Measurements from ENCODE around the gene POLL.

POLL gene

GRCh38 chr10:101577121-101577871 is 10.8 kb downstream of the POLL start:
- no peak overlapping the region for H3K14ac ChIP-seq (ENCODE audit: low read length)
- WGBS (ENCODE audit: extremely low coverage, insufficient coverage, insufficient read length): no CpG with 5 or more reads among the region's 7 CpGs
- H4K8ac ChIP-seq (ENCODE audit: low read depth, low read length): no peak overlapping the region
- no peak overlapping the region for H2AK5ac ChIP-seq (ENCODE audit: low read length)
- no peak overlapping the region for H3K27ac ChIP-seq (ENCODE audit: low read depth, low read length)
- H3K9me3 ChIP-seq (ENCODE audit: insufficient read depth, low read depth, low read length): peaks cover 4% of the 10 kb centered on the region
- no peak overlapping the region for H3K23ac ChIP-seq (ENCODE audit: low read length)
- no peak overlapping the region for H3K4ac ChIP-seq (ENCODE audit: low read depth, low read length)
- no peak overlapping the region for H4K12ac ChIP-seq (ENCODE audit: low read depth, low read length)
- H3K4me3 ChIP-seq (ENCODE audit: low read depth, low read length): no peak overlapping the region
- no peak overlapping the region for H2BK120ac ChIP-seq (ENCODE audit: insufficient read depth, low read length, poor library complexity)
- no peak overlapping the region for H3K18ac ChIP-seq (ENCODE audit: low read length)
- no peak overlapping the region for H2AFZ ChIP-seq (ENCODE audit: insufficient read depth, low read length, poor library complexity)
- no peak for DNase-seq
- no peak overlapping the region for H3K9ac ChIP-seq (ENCODE audit: low read length)
- peaks cover 21 to 23% of the 10 kb centered on the region in 2 experiments for H3K36me3 ChIP-seq (ENCODE audit: control insufficient read depth in 1 of 2, insufficient read depth in 2 of 2, low read length in 2 of 2)
- no peak overlapping the region for H4K91ac ChIP-seq (ENCODE audit: low read depth, low read length)
- no peaks in the 10 kb centered on the region for H3K4me1 ChIP-seq (ENCODE audit: control insufficient read depth in 1 of 2, insufficient read depth in 2 of 2, low read length in 2 of 2)
- no peak overlapping the region for H2BK12ac ChIP-seq (ENCODE audit: low read length)
- no peaks in the 10 kb centered on the region for H3K79me1 ChIP-seq (ENCODE audit: low read length)
- H3K79me2 ChIP-seq (ENCODE audit: control insufficient read depth, insufficient read depth, low read length, poor library complexity): no peaks in the 10 kb centered on the region
- H3K27me3 ChIP-seq (ENCODE audit: insufficient read depth, low read length): no peaks in the 10 kb centered on the region
- no peak overlapping the region for H3K4me2 ChIP-seq (ENCODE audit: low read length)
- H2BK5ac ChIP-seq (ENCODE audit: low read depth, low read length, poor library complexity): no peak overlapping the region

GRCh38 chr10:101576211-101576863 is 11.7 kb downstream of the POLL start:
- Histone ChIP-seq H3K36me3 (ENCODE audit: control insufficient read depth in 1 of 2, insufficient read depth in 2 of 2, low read length in 2 of 2) (peaks cover 21% of the 10 kb centered on the region in 2 experiments), H3K4me3 (ENCODE audit: low read depth, low read length) (no peak overlapping the region), H3K18ac (ENCODE audit: low read length) (no peak overlapping the region), H3K9me3 (ENCODE audit: insufficient read depth, low read depth, low read length) (peaks cover 4% of the 10 kb centered on the region), H4K8ac (ENCODE audit: low read depth, low read length) (no peak overlapping the region), H2BK120ac (ENCODE audit: insufficient read depth, low read length, poor library complexity) (no peak overlapping the region), H4K12ac (ENCODE audit: low read depth, low read length) (no peak overlapping the region), H2BK12ac (ENCODE audit: low read length) (no peak overlapping the region), H3K27ac (ENCODE audit: low read depth, low read length) (no peak overlapping the region), H3K4me1 (ENCODE audit: control insufficient read depth in 1 of 2, insufficient read depth in 2 of 2, low read length in 2 of 2) (no peaks in the 10 kb centered on the region), H3K9ac (ENCODE audit: low read length) (no peak overlapping the region), H4K91ac (ENCODE audit: low read depth, low read length) (no peak overlapping the region), H3K79me1 (ENCODE audit: low read length) (no peaks in the 10 kb centered on the region), H2AK5ac (ENCODE audit: low read length) (no peak overlapping the region), H2AFZ (ENCODE audit: insufficient read depth, low read length, poor library complexity) (no peak overlapping the region), H3K4ac (ENCODE audit: low read depth, low read length) (no peak overlapping the region), H3K79me2 (ENCODE audit: control insufficient read depth, insufficient read depth, low read length, poor library complexity) (no peaks in the 10 kb centered on the region), H3K4me2 (ENCODE audit: low read length) (no peak overlapping the region), H3K27me3 (ENCODE audit: insufficient read depth, low read length) (no peaks in the 10 kb centered on the region), H2BK5ac (ENCODE audit: low read depth, low read length, poor library complexity) (no peak overlapping the region), H3K14ac (ENCODE audit: low read length) (no peak overlapping the region), H3K23ac (ENCODE audit: low read length) (no peak overlapping the region)
- no CpG with 5 or more reads among the region's 7 CpGs for WGBS (ENCODE audit: extremely low coverage, insufficient coverage, insufficient read length)
- peak in 1 of 2 donors; percentile 23 for DNase-seq

GRCh38 chr10:101575580-101576210 is 12.4 kb downstream of the POLL start:
- no peak overlapping the region for H2AFZ ChIP-seq (ENCODE audit: insufficient read depth, low read length, poor library complexity)
- no peak overlapping the region for H3K4me2 ChIP-seq (ENCODE audit: low read length)
- H4K91ac ChIP-seq (ENCODE audit: low read depth, low read length): no peak overlapping the region
- no peak overlapping the region for H3K4ac ChIP-seq (ENCODE audit: low read depth, low read length)
- no peak overlapping the region for H3K4me3 ChIP-seq (ENCODE audit: low read depth, low read length)
- no peaks in the 10 kb centered on the region for H3K4me1 ChIP-seq (ENCODE audit: control insufficient read depth in 1 of 2, insufficient read depth in 2 of 2, low read length in 2 of 2)
- no CpG with 5 or more reads among the region's 7 CpGs for WGBS (ENCODE audit: extremely low coverage, insufficient coverage, insufficient read length)
- no peak overlapping the region for H3K18ac ChIP-seq (ENCODE audit: low read length)
- no peak overlapping the region for H2BK5ac ChIP-seq (ENCODE audit: low read depth, low read length, poor library complexity)
- no peak overlapping the region for H4K8ac ChIP-seq (ENCODE audit: low read depth, low read length)
- H3K36me3 ChIP-seq (ENCODE audit: control insufficient read depth in 1 of 2, insufficient read depth in 2 of 2, low read length in 2 of 2): peaks cover 19 to 21% of the 10 kb centered on the region in 2 experiments
- H3K9ac ChIP-seq (ENCODE audit: low read length): no peak overlapping the region
- no peak overlapping the region for H3K23ac ChIP-seq (ENCODE audit: low read length)
- no peak overlapping the region for H3K27ac ChIP-seq (ENCODE audit: low read depth, low read length)
- H3K27me3 ChIP-seq (ENCODE audit: insufficient read depth, low read length): no peaks in the 10 kb centered on the region
- H3K79me2 ChIP-seq (ENCODE audit: control insufficient read depth, insufficient read depth, low read length, poor library complexity): no peaks in the 10 kb centered on the region
- no peak overlapping the region for H4K12ac ChIP-seq (ENCODE audit: low read depth, low read length)
- peaks cover 4% of the 10 kb centered on the region for H3K9me3 ChIP-seq (ENCODE audit: insufficient read depth, low read depth, low read length)
- no peak overlapping the region for H2AK5ac ChIP-seq (ENCODE audit: low read length)
- no peak overlapping the region for H2BK12ac ChIP-seq (ENCODE audit: low read length)
- no peak overlapping the region for H2BK120ac ChIP-seq (ENCODE audit: insufficient read depth, low read length, poor library complexity)
- DNase-seq: no peak
- H3K79me1 ChIP-seq (ENCODE audit: low read length): no peaks in the 10 kb centered on the region
- no peak overlapping the region for H3K14ac ChIP-seq (ENCODE audit: low read length)

GRCh38 chr10:101575091-101575490 is 13.0 kb downstream of the POLL start:
- H3K14ac ChIP-seq (ENCODE audit: low read length): no peak overlapping the region
- peaks cover 0 to 3% of the 10 kb centered on the region in 2 experiments for H3K4me1 ChIP-seq (ENCODE audit: control insufficient read depth in 1 of 2, insufficient read depth in 2 of 2, low read length in 2 of 2)
- no peak overlapping the region for H3K23ac ChIP-seq (ENCODE audit: low read length)
- no peak overlapping the region for H3K27ac ChIP-seq (ENCODE audit: low read depth, low read length)
- no peak overlapping the region for H2BK12ac ChIP-seq (ENCODE audit: low read length)
- no peak overlapping the region for H2AK5ac ChIP-seq (ENCODE audit: low read length)
- no peak overlapping the region for H3K4me3 ChIP-seq (ENCODE audit: low read depth, low read length)
- peaks cover 4% of the 10 kb centered on the region for H3K9me3 ChIP-seq (ENCODE audit: insufficient read depth, low read depth, low read length)
- H2BK120ac ChIP-seq (ENCODE audit: insufficient read depth, low read length, poor library complexity): no peak overlapping the region
- no peak overlapping the region for H4K91ac ChIP-seq (ENCODE audit: low read depth, low read length)
- no peak for DNase-seq
- H3K4ac ChIP-seq (ENCODE audit: low read depth, low read length): no peak overlapping the region
- no peak overlapping the region for H3K4me2 ChIP-seq (ENCODE audit: low read length)
- H3K9ac ChIP-seq (ENCODE audit: low read length): no peak overlapping the region
- no peaks in the 10 kb centered on the region for H3K79me2 ChIP-seq (ENCODE audit: control insufficient read depth, insufficient read depth, low read length, poor library complexity)
- H3K79me1 ChIP-seq (ENCODE audit: low read length): no peaks in the 10 kb centered on the region
- no peak overlapping the region for H4K12ac ChIP-seq (ENCODE audit: low read depth, low read length)
- H4K8ac ChIP-seq (ENCODE audit: low read depth, low read length): no peak overlapping the region
- H3K27me3 ChIP-seq (ENCODE audit: insufficient read depth, low read length): no peaks in the 10 kb centered on the region
- H2AFZ ChIP-seq (ENCODE audit: insufficient read depth, low read length, poor library complexity): no peak overlapping the region
- H2BK5ac ChIP-seq (ENCODE audit: low read depth, low read length, poor library complexity): no peak overlapping the region
- no peak overlapping the region for H3K18ac ChIP-seq (ENCODE audit: low read length)
- WGBS (ENCODE audit: extremely low coverage, insufficient coverage, insufficient read length): no CpG with 5 or more reads among the region's 3 CpGs
- H3K36me3 ChIP-seq (ENCODE audit: control insufficient read depth in 1 of 2, insufficient read depth in 2 of 2, low read length in 2 of 2): peaks cover 16 to 19% of the 10 kb centered on the region in 2 experiments
